Cardiac ventricle fibroblast (primary cell): ENCODE results near the gene RXFP4. TPM values are rescaled to one million over a fixed set of nuclear protein-coding genes. Genes with fewer than 3 reads are reported as not detected.

Experiments
- total RNA-seq: library from RNA; depleted of rRNA; stranded (reverse); fragments of >200 nt; gene quantifications from 2 replicates; pipeline ENCODE4 v1.2.3, GENCODE V29; 2015

RXFP4 gene, protein sequence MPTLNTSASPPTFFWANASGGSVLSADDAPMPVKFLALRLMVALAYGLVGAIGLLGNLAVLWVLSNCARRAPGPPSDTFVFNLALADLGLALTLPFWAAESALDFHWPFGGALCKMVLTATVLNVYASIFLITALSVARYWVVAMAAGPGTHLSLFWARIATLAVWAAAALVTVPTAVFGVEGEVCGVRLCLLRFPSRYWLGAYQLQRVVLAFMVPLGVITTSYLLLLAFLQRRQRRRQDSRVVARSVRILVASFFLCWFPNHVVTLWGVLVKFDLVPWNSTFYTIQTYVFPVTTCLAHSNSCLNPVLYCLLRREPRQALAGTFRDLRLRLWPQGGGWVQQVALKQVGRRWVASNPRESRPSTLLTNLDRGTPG
- total RNA-seq: not detected in 2 replicates

DNA sequence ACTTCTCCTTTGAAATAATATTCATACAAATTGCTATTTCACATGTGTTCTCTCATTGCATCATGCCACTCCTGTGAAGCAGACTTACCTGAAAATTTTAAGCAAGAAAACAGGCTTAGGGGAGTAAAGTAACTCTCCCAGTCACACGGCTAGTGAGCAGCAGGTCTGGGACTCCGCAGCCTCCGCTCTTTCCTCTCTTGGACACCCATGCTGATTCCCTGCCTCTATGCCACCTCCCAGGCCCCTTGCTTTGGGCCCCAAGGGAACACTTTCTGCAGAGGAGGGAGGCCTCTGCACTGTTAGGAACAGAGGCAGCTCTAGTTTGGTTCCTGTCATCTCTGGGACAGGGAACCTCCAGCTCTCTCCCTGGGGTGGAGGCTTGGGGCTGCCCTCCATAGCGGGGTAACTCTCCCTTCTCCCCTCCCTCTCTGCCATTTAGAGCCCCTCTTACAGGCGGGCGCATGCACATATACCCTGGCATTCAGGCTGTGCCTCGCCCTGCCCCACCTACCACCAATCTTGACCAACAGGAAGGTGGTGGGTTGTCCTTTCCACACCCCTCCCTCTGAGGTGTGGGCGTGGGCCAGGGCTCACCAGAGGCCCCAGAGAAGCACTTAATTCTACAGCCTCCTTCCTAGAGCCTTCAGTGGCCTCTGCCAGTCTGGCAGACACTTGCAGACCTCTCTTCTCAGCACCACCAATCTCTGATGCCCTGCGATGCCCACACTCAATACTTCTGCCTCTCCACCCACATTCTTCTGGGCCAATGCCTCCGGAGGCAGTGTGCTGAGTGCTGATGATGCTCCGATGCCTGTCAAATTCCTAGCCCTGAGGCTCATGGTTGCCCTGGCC is at the start of gene RXFP4:
Gene RXFP4, plus strand, starts transcription at position 646 of the 852 bp plus-strand sequence. Its CDS starts 72 bp downstream, at position 718.

DNA sequence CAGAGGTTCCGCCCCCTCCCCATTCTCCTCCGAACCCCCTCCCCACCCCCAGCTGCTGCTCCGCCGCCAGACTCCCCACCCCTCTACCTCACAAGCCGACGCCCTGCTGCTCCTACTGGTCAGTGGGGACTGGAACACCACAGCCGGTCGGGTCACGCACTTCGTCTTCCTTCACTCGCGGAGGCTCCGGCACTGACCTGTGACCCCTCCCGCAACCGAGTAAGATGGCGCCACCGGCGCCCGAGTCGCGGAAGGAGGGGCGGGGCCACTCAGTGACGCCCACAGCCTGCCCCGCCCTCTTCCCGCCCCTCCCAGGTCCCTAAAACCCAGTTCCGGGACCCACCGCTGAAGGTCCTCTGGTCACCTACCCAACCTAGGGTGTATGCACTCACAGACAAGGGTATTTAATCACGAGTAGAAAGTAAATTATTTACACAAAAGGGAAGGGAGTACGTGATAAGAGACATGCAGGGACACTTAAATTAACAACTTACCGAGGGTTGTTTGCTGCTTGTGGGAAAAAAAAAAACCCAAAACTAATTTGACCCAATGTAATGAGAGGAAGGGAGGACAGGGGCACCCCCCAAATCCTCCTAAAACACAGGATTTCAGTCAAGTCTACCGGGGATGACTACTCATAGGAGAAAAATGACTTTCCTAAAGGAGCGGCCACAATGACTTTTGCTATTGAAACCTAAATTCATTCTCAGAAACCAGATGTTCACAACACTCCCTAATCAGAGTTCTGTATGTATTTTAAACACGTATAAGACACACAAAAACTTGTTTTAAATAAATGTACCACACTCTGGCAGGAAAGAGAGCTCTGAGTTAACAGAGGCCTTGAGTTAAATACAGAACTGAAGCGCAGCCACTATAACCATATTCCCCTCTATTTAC is 30.0 kb upstream of the RXFP4 start, which contains the start of gene RIT1:
Gene RIT1, minus strand, starts transcription at position 194 of the 900 bp plus-strand sequence. CDS start 588 bp downstream, outside the sequence.

DNA sequence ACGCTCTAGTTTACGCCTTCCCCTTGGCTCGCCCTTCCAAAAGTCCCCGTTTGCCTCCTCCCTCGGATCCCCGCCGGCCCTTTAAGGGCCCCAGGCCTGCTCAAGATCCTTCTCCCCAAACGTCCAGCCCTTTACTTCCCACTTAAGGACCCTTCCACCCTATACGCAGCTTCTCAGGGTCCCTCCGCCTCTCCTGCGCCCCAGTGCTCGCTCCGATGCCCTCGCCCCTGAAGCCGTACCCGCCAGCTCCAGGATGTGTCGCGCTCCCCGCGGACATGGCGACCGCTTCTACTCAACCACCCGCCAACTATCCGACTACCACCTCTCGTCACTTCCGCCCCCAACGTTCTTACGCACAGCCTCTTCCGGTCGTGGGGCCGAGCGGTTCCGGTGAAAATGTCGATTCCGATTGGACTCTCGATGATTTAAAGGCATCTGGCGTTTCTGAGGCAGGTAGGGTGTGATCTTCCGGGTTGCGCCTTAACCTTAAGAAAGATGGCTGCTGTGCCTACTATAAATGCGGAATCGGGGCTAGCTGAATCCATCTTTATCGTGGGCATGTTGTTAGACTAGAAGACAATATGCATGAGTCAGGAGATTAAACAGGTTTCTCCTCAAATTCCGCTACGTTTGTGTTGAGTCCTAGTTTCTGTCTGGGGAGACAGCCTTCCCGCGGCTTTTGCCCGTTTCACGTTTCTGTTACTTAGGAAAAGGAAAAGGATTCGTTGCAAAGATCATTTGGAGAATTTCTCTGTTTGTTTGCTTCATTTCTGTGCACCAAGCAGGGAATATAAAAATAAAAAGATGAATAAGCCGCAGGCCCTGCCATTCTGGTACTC is 7.1 kb upstream of the RXFP4 start, which contains the start of gene KHDC4:
Gene KHDC4, minus strand, starts transcription at position 317 of the 839 bp plus-strand sequence. Its CDS starts 40 bp downstream, at position 277.

DNA sequence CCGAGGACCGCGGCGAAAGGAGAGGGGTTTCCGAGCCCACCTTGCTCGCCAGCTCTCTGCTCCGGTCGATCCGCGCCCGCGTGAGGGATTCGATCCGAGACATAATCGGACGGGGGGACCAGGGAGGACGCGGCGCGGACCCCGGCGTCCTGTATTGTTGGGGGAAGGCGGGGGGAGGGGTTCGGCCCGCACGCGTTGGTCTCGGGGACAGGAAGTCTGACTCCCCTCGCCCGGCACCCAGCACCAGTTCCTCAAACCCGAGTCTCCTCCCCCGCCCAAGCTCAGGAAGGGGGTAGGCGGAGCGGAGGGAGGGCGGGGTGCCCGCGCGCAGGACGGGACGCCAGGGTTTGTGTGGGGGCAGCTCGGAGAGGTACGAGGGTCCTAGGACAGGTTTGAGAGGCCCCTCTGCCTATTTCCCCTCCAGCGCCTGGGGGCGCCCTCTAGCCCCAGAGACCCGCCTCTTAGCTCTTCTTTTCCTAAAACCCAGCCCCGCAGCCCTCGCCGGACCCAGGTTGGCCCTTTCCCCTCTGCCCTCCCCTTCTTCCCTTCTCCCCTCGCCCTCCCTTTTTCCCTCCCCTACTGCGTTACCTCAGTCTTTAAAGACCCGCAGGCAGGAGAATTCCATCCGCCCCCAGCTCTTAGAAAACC is 37.0 kb downstream of the RXFP4 start, which contains the start of gene ARHGEF2:
Gene ARHGEF2, minus strand, starts transcription at position 223 of the 648 bp plus-strand sequence. Its CDS starts 120 bp downstream, at position 103.

Other genes with a start within 250 kb of the RXFP4 start
- gene GON4L, start 84.4 kb upstream of the RXFP4 start, total RNA-seq: 11.8 and 16.4 TPM in 2 replicates
- gene SYT11, start 82.1 kb upstream of the RXFP4 start, total RNA-seq: 5.1 and 5.7 TPM in 2 replicates
- gene RIT1, start 30.3 kb upstream of the RXFP4 start, total RNA-seq: 10.4 and 18.4 TPM in 2 replicates
- 17.2 and 24.5 TPM in 2 replicates for gene KHDC4, start 7.2 kb upstream of the RXFP4 start, total RNA-seq
- 46.4 and 51.5 TPM in 2 replicates for gene ARHGEF2, start 36.9 kb downstream of the RXFP4 start, total RNA-seq
- 460 and 537 TPM in 2 replicates for gene SSR2, start 79.3 kb downstream of the RXFP4 start, total RNA-seq
- gene UBQLN4, start 112.2 kb downstream of the RXFP4 start, total RNA-seq: 9.1 and 13.3 TPM in 2 replicates
- gene LAMTOR2, start 113.1 kb downstream of the RXFP4 start, total RNA-seq: 69.9 and 81.7 TPM in 2 replicates
- not detected in 2 replicates for gene RAB25, start 119.5 kb downstream of the RXFP4 start, total RNA-seq
- 0.62 and 3.9 TPM in 2 replicates for gene MEX3A, start 140.8 kb downstream of the RXFP4 start, total RNA-seq
- gene LMNA, start 173.1 kb downstream of the RXFP4 start, total RNA-seq: 816 and 907 TPM in 2 replicates
- 1.8 TPM in 1 of 2 replicates, not detected in the other for gene SEMA4A, start 211.9 kb downstream of the RXFP4 start, total RNA-seq